Activated naive CD8-positive, alpha-beta T cell (primary cell): ENCODE results near the gene ST8SIA5.
"Not testable (repeated sequence)": the region's sequence is repeated elsewhere in the genome, so short reads cannot be mapped to it uniquely, and the experiment has no call there.

Source experiments
- H3K27ac Mint-ChIP-seq: one replicate; pipeline ENCODE4 v1.8.0; 2021; ENCODE audit warnings: mixed read lengths
- H3K27me3 Mint-ChIP-seq: one replicate; pipeline ENCODE4 v1.8.0; 2021; ENCODE audit warnings: mixed read lengths
- H3K36me3 Mint-ChIP-seq: one replicate; pipeline ENCODE4 v1.8.0; 2021; ENCODE audit warnings: mixed read lengths
- H3K4me1 Mint-ChIP-seq: one replicate; pipeline ENCODE4 v1.8.0; 2021; ENCODE audit warnings: low read depth, mixed read lengths
- H3K4me3 Mint-ChIP-seq: one replicate; pipeline ENCODE4 v1.8.0; 2021; ENCODE audit warnings: mild to moderate bottlenecking, mixed read lengths
- H3K9me3 Mint-ChIP-seq: one replicate; pipeline ENCODE4 v1.8.0; 2021; ENCODE audit warnings: low read depth, mixed read lengths

ST8SIA5 gene, protein sequence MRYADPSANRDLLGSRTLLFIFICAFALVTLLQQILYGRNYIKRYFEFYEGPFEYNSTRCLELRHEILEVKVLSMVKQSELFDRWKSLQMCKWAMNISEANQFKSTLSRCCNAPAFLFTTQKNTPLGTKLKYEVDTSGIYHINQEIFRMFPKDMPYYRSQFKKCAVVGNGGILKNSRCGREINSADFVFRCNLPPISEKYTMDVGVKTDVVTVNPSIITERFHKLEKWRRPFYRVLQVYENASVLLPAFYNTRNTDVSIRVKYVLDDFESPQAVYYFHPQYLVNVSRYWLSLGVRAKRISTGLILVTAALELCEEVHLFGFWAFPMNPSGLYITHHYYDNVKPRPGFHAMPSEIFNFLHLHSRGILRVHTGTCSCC

DNA sequence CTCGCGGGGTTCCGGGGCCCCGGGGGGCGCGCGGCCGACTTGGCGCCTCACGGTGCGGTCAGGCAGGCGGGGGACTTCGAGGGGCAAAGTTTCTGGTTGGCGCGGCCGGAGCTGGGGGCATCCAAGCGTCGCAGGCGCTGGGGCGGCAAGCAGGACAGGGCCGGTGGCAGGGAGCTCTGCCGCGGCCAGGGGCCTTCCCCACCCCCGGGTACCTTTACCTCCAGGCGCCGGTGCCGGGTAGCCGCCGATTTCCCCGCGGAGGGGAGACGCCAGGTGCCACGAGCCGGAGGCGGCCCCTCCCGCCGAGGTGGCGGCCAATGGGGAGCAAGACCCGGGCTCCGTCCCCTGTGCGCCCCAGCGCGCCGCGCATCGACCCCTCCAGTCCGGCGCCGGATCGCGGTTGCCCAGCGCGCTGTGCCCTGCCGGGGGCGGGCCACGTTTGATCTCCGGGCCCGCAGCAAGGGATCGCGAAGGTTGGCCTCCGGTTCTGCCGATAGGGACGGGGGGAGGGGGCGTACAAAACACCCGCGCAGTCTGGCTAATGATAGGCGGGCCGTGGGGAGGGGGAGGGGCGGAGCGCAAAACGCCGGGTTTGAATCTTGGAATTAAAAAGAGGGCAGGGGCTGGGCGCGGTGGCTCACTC is at the start of gene ST8SIA5:
Gene ST8SIA5, minus strand, starts transcription at position 495 of the 643 bp plus-strand sequence. CDS start 545 bp downstream, outside the sequence.
- Mint-ChIP-seq H3K36me3 (no peaks in the 10 kb centered on the region), H3K4me3 (peak within 1 kb of the TSS; percentile 70), H3K27me3 (peaks cover 39% of the 10 kb centered on the region), H3K9me3 (no peaks in the 10 kb centered on the region), H3K4me1 (peaks cover 21% of the 10 kb centered on the region), H3K27ac (no peak within 1 kb of the TSS)

DNA sequence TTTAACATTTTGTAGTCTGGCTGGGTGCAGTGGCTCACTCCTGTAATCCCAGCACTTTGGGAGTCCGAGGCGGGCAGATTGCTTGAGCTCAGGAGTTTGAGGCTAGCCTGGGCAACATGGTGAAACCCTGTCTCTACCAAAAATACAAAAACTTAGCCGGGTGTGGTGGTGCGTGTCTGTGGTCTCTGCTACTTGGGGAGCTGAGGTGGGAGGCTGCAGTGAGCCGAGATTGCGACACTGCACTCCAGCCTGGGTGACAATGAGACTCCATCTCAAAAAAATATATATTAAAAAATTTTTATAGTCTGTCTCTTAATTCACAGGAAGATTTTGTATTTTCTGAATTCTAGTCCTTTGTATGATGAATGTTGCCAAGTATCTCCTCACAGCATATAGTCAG is 39.1 kb upstream of the ST8SIA5 start:
- not testable (repeated sequence) for H3K36me3 Mint-ChIP-seq, H3K4me1 Mint-ChIP-seq, H3K9me3 Mint-ChIP-seq, H3K27ac Mint-ChIP-seq, H3K4me3 Mint-ChIP-seq, H3K27me3 Mint-ChIP-seq

DNA sequence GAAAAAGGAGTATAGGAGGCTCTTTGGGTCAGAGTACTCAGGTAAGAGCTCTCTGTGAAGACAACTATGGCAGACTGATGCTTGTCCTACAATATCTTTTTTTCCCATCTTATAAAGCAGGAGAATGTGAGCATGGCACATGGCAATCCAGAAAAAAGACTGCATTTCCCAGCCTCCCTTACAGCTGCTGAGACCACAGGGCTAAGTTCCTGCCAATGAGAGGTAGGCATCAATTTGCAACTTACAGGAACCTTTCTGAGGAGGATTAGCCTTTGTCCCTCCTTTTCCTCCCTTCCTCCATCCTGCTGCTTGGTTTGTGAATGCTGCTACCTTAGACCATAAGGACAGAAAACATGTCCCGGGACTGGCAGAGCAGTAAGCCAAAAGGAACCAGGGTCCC is 37.8 kb upstream of the ST8SIA5 start:
- Mint-ChIP-seq H3K4me3 (no peak overlapping the region), H3K9me3 (no peaks in the 10 kb centered on the region), H3K4me1 (no peaks in the 10 kb centered on the region), H3K27me3 (no peaks in the 10 kb centered on the region), H3K36me3 (peaks cover 12% of the 10 kb centered on the region), H3K27ac (no peak overlapping the region)

DNA sequence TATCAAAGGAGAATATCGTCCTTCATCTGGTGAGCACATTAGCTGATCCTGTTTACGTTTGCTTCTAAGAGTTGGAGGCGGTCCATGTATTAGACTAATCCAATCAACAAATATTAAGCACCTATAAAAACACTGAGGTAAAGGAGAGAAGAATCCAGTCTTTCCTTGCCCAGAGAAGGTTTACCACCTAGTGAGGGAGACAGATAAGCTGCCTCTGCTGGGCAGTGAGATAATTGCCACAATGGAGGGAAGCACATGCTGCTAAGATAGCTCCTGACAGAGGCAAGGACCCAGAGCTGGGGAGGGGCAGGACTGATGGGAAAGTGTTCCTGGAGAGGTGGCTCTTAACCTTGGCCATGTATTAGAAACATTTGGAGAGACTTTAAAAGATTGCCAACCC is 36.7 kb upstream of the ST8SIA5 start:
- Mint-ChIP-seq H3K4me1 (no peaks in the 10 kb centered on the region), H3K27me3 (no peaks in the 10 kb centered on the region), H3K27ac (no peak overlapping the region), H3K9me3 (no peaks in the 10 kb centered on the region), H3K4me3 (no peak overlapping the region), H3K36me3 (peaks cover 8% of the 10 kb centered on the region)

DNA sequence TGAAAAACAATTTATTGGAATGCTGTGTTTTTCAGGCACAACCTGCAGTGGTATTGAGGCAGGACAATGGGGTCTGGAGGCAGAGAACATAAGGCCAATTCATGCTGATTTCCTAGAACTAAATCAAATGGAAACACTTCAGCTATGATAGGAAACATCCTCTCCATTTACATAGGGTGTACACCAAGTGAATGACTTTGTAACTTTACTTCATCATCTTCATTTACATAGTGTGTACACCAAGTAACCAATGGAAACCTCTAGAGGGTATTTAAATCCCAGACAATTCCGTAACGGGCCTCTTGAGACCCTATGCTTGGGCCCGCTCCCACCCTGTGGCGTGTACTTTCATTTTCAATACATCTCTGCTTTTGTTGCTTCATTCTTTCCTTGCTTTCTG is 32.2 kb upstream of the ST8SIA5 start:
- H3K27ac Mint-ChIP-seq = no peak overlapping the region
- peaks cover 8% of the 10 kb centered on the region for H3K27me3 Mint-ChIP-seq
- H3K4me3 Mint-ChIP-seq = no peak overlapping the region
- peaks cover 9% of the 10 kb centered on the region for H3K9me3 Mint-ChIP-seq
- no peaks in the 10 kb centered on the region for H3K4me1 Mint-ChIP-seq
- H3K36me3 Mint-ChIP-seq = peaks cover 7% of the 10 kb centered on the region

DNA sequence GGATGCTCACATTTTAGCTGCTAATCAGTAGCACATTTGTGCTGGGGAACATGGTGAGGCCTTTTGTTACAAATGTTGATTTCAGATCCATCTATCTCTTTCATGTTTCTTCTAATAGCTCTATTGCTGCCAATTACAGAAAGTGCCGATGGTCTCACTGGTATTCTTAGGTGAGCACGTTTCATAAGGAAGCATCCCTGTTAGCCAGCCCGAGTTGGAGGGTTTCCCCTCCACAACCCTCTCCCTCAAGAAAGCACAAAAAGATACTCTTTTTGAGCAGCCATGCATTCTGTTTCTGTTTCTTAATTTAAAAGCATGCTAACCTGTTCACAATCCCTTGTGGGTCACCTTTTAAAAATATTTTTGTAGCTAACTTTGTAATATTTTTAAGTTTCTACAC is 30.8 kb upstream of the ST8SIA5 start:
- H3K4me3 Mint-ChIP-seq = no peak overlapping the region
- H3K27ac Mint-ChIP-seq = no peak overlapping the region
- peaks cover 9% of the 10 kb centered on the region for H3K9me3 Mint-ChIP-seq
- H3K27me3 Mint-ChIP-seq = peaks cover 8% of the 10 kb centered on the region
- peaks cover 7% of the 10 kb centered on the region for H3K36me3 Mint-ChIP-seq
- no peaks in the 10 kb centered on the region for H3K4me1 Mint-ChIP-seq

DNA sequence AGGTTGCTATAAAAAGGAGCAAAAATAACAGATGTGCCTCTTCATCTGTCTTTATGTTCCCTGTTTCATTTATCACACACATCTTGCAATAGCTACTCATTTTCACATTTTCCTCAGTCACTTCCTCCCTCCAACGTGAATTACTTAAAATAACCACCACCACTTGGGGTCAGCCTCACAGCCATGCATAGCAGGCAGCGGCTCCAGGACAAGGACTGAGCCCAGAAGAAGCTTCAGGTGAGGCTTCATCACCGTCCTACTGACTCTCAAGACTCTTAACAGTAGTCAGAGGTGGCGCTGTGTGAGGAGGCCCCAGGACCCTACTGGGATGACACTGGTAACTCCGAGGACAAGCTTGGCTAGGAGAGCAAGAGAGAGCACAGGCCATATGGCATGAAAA is 15.5 kb upstream of the ST8SIA5 start:
- Mint-ChIP-seq H3K4me3 (no peak overlapping the region), H3K27ac (no peak overlapping the region), H3K9me3 (no peaks in the 10 kb centered on the region), H3K36me3 (no peaks in the 10 kb centered on the region), H3K27me3 (no peaks in the 10 kb centered on the region), H3K4me1 (no peaks in the 10 kb centered on the region)

DNA sequence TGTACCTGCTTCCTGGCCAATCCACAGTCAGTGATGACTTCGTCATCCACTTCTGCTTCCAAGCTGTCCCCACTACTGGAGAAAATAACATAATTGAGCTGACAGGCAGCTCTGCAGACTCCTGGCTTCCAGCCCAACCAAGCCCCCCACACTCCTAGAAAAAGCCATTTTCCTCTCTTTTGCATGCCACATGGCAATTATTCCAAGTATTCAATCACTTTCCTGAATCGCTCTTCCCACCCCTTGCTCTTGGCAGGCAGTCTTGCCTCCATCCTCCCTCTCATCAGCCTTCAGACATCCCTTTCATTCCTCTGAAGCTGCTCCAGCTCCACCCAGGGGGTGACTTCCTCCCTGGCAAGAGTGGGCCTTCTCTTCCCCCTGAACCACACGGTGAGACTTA is 14.3 kb upstream of the ST8SIA5 start:
- no peaks in the 10 kb centered on the region for H3K4me1 Mint-ChIP-seq
- H3K9me3 Mint-ChIP-seq = no peaks in the 10 kb centered on the region
- no peaks in the 10 kb centered on the region for H3K36me3 Mint-ChIP-seq
- H3K27ac Mint-ChIP-seq = no peak overlapping the region
- no peak overlapping the region for H3K4me3 Mint-ChIP-seq
- H3K27me3 Mint-ChIP-seq = no peaks in the 10 kb centered on the region

DNA sequence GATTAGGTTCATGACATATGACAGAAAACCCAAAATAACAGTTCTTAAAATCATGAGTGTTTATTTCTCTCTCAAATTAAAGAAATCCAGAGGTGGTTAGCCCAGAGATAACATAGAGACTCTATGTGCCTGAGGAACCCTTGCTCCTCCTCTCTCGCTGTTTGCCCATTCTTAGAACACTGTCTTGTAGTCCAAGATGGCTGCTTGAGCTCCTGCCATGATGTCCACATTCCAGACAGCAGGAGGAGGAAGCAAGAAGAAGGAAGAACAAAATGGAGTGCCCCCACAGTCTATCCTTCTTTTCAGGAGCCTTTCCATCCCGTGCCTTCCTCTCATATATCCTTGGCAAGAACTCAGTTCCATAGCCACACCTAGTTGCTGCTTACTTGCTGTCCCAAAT is 13.9 kb upstream of the ST8SIA5 start:
- Mint-ChIP-seq H3K27ac (no peak overlapping the region), H3K9me3 (no peaks in the 10 kb centered on the region), H3K4me3 (no peak overlapping the region), H3K4me1 (no peaks in the 10 kb centered on the region), H3K27me3 (no peaks in the 10 kb centered on the region), H3K36me3 (no peaks in the 10 kb centered on the region)

DNA sequence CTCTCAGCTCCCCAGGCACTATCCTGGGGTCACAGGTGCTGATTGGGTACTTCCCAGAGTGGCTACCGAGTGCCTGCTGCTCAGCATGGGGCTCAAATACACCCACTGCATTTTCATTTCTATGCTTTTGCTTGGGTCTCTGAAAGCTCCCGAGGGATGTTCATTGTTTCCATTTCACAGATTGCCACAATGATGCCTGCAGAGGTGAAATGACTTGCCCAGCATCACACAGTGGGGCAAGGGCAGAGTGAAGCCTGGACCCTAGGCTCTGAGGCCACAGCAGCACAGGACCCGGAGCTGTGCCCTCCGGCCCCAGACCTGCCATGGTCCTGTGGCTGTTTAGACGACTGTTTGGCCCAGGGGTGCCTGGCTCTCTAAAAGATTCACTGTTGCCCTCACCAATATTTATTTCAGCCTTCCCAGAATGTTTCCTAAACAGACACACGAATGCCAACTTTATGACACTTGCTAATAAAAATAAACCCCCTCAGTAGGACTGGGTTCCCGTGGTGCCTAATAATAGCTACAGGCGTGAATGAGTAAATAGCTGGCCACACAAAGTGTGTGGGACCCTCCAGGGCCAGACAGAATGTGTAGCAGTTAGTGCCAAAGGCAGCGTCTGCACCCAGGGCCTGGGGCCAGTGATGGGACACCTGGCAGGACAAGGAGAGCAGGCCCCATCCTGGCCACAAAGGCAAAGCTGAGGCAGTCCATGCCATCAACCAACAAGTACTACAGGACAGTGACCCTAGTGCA is 11.5 kb upstream of the ST8SIA5 start:
- Mint-ChIP-seq H3K27ac (no peak overlapping the region), H3K9me3 (no peaks in the 10 kb centered on the region), H3K4me3 (no peak overlapping the region), H3K27me3 (peaks cover 9% of the 10 kb centered on the region), H3K4me1 (no peaks in the 10 kb centered on the region), H3K36me3 (no peaks in the 10 kb centered on the region)

DNA sequence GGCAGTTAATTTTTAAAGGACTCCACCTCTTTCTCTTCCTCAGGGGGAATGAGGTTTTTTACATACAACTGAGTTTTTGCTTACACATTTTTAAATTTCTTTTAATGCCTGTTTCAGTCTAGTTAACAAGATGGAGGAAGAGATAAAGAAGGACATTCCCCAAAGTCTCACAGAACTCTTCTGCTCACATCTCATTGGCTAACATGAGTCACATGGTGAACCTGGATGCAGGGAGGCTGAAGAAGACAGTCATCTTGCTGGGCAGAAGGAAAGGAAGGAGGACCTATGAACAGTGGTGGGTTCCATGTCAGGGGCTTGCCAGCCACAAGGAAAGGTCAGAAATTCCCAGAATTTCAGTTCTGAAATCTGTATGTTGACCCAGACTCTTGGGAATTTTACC is 10.4 kb upstream of the ST8SIA5 start:
- H3K36me3 Mint-ChIP-seq = no peaks in the 10 kb centered on the region
- no peak overlapping the region for H3K27ac Mint-ChIP-seq
- no peaks in the 10 kb centered on the region for H3K4me1 Mint-ChIP-seq
- no peaks in the 10 kb centered on the region for H3K9me3 Mint-ChIP-seq
- no peak overlapping the region for H3K4me3 Mint-ChIP-seq
- peaks cover 13% of the 10 kb centered on the region for H3K27me3 Mint-ChIP-seq

DNA sequence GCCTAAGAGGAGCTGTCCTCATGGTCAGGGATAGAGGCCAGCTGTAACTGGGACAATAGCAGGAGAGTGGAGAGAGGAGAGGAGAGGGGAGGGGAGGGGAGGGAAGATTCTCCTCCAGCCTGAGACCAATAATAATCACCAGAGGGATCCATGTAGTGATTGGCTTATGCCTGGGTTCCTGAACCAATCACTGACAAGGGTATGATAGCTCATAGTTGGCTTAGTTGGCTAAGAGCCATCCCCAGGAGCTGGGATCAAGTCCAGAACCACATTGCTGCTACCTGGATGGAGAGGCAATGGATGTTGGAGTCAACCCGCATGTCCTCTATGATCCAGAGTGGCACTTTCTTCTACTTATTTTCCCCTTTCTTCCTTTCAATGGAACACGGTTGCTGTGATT is 7.7 kb upstream of the ST8SIA5 start:
- no peak overlapping the region for H3K4me3 Mint-ChIP-seq
- peaks cover 19% of the 10 kb centered on the region for H3K27me3 Mint-ChIP-seq

DNA sequence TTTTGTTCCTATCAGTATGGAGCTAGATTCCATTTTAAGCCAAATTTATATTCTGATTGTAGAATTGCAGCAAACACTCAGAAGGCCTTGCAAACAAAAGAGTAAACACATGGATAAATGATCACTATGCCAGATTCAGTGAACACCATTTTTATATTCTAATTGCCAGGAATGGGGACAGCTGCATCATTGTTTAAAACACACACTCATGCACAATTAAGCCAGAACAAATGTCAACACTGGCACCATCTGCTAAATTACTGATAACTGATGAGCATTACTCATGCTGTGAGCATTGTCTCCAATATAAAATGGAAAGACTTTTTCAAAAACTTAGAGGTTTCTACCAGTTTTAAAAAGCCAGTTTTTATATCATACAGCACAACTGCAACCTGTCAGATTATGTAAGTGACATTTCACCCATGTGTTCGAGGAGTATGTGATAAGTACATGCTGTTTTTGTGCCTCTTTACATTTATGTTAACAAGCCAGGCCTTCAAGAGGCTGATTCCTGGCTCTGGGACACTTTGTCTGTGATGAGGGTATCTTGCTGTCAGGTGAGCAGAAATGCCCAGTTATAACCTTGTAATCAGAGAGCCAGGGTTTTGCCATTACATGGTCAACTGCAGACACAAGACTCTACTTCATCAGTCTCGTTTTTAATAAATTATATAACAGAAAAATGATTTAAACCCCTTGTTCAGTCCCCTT is 4.4 kb upstream of the ST8SIA5 start:
- Mint-ChIP-seq H3K9me3 (no peaks in the 10 kb centered on the region), H3K4me1 (peaks cover 7% of the 10 kb centered on the region)

More for the DNA sequence above, 7.7 kb upstream of the ST8SIA5 start:
- Mint-ChIP-seq H3K36me3 (no peaks in the 10 kb centered on the region), H3K4me1 (no peaks in the 10 kb centered on the region), H3K27ac (no peak overlapping the region), H3K9me3 (no peaks in the 10 kb centered on the region)

DNA sequence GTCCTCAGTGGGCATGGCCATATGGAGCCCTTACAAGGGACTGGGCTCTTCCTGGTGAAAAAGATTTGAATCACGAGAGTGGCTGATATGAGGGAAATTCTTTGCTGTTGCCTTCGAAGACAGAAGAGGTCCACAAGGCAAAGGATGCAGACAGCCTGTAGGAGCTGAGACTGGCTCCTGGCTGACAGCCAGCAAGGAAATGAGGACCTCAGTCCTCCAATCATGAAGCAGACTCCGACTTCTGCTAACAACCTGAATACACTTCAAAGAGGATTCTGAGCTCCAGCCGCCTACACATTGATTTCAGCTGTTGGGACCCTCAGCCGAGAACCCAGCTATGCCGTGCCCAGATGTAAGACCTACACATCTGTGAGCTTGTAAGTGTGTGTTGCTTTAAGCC is 3.0 kb upstream of the ST8SIA5 start:
- no peak overlapping the region for H3K27ac Mint-ChIP-seq
- peaks cover 32% of the 10 kb centered on the region for H3K27me3 Mint-ChIP-seq
- no peak overlapping the region for H3K4me3 Mint-ChIP-seq
- no peaks in the 10 kb centered on the region for H3K36me3 Mint-ChIP-seq
- H3K4me1 Mint-ChIP-seq = peaks cover 15% of the 10 kb centered on the region
- H3K9me3 Mint-ChIP-seq = no peaks in the 10 kb centered on the region

More for the DNA sequence above, 4.4 kb upstream of the ST8SIA5 start:
- H3K27ac Mint-ChIP-seq = no peak overlapping the region
- no peak overlapping the region for H3K4me3 Mint-ChIP-seq
- no peaks in the 10 kb centered on the region for H3K36me3 Mint-ChIP-seq
- peaks cover 32% of the 10 kb centered on the region for H3K27me3 Mint-ChIP-seq
